ENCODE results near the gene LIMK1.
A peak's percentile ranks its signal among the peaks of the same experiment; 100 is the strongest.

Gene LIMK1

DNA sequence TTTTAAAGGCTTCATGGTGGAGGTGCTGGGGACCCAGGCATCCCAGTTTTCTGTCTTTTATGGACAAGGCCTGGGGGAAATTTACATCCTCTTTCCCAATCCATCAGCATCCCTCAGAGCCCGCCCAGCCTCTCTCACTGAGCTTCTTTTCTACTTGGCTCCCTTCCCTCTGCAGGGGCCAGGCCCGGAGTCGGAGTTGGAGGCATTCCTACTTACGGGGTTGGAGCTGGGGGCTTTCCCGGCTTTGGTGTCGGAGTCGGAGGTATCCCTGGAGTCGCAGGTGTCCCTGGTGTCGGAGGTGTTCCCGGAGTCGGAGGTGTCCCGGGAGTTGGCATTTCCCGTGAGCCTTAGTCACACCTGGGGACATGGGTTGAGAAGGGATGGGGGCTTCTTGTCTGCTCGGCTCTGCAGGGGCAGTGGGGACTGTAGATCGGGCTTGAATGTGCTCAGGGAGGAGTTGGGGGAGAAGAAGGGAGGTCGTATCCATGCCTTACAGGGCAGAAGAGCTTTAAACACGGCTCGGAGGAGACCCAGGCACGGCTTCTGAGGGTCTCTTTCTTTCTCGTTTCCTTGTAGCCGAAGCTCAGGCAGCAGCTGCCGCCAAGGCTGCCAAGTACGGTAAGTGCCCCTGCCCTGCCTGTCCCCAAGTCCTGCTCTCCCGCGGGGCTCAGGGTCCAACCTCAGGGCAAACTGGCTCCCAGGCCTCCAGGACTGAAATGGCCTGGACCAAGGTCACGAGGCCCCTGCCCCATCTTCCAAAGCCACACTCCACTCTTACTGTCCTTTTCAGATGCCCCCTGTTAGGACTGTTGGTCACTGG, 27.3 kb upstream of the LIMK1 start:
- no peak for DNase-seq

DNA sequence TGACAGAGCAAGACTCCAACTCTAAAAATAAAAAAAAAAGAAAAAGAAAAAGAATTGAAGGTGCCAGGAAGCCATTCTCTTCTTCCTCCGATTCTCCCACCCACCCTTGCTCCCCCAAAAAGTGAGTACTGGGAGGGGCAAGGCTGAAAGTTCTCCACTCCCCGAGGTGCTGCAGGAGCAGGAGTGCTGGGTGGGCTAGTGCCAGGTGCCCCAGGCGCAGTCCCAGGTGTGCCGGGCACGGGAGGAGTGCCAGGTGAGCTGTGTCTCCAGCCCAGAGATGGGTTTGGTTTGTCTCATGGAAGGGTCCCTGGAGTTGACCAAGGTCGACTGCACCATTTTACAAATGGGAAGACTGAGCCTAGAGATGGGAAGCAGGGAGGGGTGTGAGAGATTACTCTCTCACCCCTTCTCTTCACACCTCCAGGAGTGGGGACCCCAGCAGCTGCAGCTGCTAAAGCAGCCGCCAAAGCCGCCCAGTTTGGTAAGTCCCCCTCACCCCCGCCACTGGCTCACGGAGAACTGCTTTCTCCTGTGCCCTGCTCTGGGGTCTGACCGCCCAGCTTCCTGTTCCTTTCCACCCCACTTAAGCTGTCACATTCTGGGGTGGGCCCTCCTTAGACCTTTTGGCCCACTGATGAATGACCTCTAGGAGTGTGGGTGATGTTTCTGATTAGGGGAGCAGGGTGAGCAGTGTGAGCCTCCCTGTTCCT, 26.2 kb upstream of the LIMK1 start:
- no peak for DNase-seq

DNA sequence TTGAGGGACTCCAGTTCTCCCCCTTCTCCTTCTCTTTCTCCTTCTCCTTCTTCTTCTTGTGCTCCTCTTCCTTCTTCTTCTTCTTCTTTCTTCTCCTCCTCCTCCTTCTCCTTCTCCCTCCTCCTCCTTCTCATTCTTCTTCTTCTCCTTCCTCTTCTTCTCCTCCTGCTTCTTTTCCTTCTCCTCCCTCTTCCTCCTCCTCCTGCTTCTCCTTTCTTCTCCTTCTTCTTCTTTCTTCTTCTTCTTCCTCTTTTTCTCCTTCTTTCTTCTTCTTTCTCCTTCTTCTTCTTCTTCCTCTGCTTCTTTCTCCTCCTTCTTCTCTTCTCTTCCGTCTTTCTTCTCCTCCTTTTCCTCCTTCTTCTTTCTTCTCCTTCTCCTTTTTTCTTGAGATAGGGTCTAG, 25.6 kb upstream of the LIMK1 start:
- DNase-seq, result no peak

DNA sequence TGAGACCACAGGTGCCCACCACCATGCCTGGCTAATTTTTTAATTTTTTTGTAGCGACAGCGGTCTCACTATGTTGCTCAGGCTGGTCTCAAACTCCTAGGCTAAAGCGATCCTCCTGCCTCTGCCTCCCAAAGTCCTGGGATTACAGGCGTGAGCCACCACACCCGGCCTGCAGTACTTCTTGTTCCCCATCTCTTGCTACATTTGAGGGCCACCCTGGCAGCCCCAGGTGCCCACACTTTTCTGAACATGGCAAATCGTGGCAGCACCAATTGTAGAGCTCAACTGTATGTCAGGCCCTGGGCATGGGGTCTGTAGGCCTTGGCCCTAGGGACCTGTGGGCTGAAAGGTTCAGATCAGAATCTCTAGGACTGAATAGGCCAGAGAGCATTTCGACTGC, 25.1 kb upstream of the LIMK1 start:
- DNase-seq, result no peak

DNA sequence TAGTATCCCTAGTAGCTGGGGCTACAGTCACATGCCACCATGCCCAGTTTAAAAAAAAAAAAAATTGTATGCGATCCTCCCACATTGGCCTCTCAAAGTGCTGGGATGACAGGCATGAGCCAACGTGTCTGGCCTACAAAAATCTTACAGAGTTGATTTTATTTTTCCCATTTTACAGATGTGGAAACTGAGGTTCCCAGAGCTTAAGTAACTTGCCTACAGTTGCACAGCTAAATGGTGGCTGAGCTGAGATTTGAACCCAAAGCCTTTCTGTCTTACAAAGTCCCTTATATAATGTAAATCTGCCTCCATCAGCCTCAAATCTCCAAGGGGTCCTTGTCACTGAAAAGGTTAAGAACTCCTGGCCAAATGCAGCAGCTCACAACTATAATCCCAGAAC, 24.6 kb upstream of the LIMK1 start:
- DNase-seq, result no peak

DNA sequence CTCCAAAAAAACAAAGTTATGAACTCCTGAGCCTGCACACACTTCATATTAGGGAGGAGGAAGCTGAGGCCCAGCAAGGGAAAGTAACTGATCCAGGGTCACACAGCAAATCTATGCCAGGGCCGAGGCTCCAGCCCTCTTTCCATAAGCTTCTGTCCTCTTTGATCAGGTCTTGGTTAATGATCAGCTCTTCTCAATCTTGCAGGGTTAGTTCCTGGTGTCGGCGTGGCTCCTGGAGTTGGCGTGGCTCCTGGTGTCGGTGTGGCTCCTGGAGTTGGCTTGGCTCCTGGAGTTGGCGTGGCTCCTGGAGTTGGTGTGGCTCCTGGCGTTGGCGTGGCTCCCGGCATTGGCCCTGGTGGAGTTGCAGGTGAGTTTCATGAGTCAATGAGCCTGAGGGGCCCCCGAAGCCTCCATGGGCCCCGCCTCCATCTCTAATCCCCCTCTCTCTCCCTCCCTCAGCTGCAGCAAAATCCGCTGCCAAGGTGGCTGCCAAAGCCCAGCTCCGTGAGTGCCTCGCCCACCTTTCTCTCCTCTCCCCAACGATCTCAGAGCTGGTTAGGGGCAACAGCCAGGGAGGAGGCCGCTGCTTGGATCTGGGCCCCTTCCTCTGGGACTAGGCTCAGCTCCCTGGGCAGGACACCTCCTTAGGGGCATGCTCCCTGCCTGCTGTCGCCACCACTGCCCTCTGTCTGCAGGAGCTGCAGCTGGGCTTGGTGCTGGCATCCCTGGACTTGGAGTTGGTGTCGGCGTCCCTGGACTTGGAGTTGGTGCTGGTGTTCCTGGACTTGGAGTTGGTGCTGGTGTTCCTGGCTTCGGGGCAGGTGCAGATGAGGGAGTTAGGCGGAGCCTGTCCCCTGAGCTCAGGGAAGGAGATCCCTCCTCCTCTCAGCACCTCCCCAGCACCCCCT, 23.7 kb upstream of the LIMK1 start:
- no peak for DNase-seq

DNA sequence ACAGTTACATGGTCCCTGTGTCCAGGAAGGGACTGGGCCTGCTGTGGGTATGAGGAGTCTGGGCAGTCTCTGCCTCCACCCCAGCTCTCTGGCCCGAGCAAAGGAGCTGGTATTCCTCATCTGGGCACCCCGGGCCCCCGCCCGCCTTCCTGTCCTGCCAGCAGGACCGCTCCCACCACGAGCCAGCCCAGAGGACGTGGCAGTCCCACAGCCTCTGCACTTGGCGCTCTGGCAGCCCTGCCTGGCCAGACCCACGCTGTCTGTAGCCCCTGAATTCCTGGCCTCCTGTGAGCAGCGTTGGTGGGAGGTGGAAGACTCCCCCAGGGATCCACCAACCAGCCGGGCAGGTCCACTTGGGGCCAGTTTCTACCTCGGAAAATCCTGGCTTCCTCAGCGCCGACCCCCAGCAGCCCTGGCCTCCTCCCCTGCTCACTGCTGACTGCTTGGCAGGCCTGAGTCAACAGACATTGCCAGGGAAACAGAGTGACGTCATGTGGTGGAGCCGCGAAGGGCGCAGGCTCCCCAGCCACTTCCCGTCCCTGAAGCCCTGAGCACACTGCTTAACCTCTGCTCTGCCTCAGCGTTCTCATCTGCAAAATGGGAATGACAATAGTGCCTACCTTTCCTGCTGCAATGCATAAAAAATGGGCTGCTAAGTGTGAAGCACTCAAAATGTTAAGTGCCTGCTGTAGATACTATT, 21.6 kb upstream of the LIMK1 start:
- DNase-seq, result no peak

DNA sequence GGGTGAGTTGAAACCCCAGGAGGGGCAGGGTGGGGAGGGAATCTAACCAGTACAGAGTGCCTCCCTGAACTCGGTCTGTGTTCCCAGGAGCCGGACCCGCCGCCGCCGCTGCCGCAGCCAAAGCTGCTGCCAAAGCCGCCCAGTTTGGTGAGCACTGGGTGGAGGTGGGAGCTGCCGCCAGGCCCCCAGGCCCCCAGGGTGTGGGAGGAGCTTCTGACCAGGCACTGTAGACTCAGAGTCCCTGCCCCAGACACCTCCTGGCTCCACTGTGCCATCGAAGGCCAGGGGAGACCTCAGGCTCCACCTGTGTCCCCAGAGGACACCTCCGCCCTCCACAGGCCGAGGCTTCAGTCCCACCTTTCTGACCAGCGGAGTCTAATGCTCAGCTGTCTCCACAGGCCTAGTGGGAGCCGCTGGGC, 20.4 kb upstream of the LIMK1 start:
- DNase-seq, result no peak

DNA sequence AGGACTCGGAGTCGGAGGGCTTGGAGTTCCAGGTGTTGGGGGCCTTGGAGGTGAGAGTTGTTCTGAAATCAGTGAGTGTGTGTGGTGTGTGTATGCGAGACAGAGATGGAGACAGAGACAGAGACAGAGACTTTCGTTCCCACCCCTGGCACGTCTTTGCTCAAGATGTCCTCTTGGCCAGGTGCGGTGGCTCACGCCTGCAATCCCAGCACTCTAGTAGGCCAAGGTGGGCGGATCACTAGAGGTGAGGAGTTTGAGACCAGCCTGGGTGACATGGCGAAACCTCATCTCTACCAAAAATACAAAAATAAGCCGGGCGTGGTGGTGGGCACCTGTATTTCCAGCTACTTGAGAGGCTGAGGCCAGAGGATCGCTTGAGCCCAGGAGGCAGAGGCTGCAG, 20.0 kb upstream of the LIMK1 start:
- DNase-seq, result no peak

DNA sequence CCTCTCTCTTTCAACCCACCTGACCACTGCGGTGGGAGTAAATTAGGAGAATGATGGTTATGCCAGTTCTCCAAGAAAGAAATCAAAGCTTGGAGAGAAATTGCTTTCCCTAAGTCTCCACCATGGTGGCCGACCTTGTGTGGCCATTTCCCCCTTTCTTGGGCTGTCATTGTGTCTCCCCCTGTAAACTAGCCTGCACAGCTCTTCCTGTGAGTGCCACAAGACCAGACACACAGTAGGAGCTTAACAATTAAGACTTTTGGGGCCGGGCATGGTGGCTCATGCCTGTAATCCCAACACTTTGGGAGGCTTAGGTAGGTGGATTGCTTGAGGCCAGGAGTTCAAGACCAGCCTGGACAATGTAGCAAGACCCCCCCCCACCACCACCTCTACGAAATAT, 18.9 kb upstream of the LIMK1 start:
- DNase-seq, result no peak

DNA sequence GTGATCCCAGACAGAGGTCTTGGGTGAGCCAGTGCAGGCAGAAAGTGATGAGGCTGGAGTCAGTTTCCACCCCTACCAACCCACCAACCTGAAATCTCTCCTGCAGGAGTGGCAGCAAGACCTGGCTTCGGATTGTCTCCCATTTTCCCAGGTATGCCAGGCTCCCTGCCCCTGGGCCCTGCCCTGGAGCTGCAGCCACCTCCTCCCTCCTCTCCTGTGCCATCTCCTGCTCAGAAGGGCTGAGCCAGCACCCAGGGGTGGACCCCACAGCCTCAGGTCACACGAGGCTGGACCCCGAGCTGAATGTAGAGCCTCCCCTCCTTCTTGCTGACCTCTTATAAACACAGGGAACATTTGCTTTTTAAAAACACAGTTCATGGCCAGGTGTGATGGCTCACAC, 17.0 kb upstream of the LIMK1 start:
- DNase-seq, result no peak

DNA sequence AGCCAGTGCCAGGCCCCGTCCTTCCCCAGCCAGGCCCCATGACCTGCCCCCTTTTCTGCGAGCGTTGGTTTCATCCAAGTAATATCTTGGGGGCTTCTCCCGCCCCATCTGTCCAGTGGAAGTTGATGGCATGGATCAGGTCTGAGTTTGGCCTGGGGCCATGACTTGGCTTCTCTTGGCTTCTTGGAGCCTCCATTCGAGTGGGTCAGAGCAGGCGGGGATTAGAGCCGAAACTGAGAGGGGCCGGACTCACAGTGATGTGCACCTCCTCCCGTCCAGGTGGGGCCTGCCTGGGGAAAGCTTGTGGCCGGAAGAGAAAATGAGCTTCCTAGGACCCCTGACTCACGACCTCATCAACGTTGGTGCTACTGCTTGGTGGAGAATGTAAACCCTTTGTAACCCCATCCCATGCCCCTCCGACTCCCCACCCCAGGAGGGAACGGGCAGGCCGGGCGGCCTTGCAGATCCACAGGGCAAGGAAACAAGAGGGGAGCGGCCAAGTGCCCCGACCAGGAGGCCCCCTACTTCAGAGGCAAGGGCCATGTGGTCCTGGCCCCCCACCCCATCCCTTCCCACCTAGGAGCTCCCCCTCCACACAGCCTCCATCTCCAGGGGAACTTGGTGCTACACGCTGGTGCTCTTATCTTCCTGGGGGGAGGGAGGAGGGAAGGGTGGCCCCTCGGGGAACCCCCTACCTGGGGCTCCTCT, 15.1 kb upstream of the LIMK1 start:
- DNase-seq, result no peak

DNA sequence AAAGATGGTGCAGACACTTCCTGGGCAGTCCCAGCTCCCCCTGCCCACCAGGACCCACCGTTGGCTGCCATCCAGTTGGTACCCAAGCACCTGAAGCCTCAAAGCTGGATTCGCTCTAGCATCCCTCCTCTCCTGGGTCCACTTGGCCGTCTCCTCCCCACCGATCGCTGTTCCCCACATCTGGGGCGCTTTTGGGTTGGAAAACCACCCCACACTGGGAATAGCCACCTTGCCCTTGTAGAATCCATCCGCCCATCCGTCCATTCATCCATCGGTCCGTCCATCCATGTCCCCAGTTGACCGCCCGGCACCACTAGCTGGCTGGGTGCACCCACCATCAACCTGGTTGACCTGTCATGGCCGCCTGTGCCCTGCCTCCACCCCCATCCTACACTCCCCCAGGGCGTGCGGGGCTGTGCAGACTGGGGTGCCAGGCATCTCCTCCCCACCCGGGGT, 14.5 kb upstream of the LIMK1 start:
- no peak for DNase-seq

DNA sequence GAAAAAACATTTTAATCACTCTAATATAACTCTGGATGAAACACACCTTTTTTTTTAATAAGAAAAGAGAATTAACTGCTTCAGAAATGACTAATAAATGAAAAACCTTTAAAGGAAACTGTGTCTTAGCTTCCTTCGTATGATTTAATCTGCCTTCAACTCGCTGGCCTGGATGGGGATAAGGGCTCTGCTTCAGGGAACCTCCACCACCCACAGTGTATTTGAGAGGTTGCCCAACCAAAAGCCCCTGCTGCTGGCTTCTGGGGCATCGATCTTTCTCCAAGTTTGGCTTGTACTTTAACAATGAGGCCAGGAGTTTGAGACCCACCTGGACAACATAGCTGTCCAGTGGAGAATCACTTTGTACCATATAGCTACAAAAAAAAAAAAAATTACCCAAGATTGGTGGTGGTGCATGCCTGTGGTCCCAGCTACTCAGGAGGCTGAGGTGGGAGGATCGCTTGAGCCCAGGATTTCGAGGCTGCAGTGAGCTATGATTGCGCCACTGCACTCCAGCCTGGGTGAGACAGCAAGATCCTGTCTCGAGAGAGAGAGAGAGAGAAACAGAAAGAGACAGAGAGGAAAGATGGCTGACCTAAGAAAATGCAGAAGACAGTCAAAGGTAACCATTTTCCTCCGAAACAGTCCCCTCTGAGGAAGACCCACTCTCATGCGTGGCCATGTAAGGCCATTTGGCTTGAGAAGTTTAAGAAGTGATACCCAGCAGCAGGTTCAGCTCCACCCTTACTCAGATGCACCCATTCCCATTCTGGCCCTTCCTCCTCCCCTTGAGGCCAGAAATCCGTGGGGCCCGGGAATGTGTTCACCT, 13.6 kb upstream of the LIMK1 start:
- no peak for DNase-seq

DNA sequence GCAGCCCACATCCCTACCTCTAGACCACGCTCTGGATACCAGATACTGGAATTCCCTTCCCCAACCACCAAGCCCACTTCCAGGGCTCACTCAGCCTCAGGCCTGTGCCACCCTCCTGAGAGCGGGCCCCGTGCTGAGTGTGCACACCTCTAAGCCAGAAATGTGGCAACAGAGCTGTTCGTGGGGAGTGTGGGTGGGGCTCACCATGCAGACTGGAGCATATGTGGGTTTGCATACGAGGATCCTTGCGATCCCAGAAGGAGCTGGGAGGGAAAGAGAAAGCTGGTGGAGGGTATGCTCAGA, 13.0 kb upstream of the LIMK1 start:
- DNase-seq, result no peak

DNA sequence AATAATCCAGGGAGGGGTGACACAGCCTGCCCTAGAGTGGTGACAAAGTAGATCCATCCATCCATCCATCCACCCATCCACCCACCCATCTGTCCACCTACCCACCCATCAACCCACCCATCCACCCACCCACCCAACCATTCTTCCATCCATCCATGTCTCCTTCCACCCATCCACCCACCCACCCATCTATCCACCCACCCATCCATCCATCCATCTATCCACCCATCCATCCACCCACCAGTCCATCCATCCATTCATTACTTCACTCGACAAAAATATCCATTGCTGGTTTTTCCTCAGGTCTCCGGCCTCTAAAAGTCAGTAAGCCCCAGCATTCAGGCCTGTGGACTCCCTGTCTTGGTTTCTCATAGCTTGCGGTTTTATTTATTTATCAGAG, 12.5 kb upstream of the LIMK1 start:
- DNase-seq, result no peak

DNA sequence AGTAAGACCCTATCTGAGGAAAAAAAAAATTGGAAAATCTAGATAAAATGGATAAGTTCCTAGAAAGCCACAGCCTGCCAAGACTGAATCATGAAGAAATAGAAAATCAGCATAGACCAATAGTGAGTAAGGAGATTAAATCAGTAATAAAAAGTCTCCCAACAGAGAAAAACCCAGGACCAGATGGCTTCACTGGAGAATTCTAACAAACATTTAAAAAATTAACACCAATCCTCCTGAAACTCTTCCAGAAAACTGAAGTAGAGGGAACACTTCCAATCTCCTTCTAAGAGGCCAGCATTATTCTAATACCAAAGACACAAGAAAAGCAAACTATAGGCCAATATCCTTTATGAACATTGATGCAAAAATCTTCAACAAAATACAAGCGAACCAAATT, 8.8 kb upstream of the LIMK1 start:
- no peak for DNase-seq

DNA sequence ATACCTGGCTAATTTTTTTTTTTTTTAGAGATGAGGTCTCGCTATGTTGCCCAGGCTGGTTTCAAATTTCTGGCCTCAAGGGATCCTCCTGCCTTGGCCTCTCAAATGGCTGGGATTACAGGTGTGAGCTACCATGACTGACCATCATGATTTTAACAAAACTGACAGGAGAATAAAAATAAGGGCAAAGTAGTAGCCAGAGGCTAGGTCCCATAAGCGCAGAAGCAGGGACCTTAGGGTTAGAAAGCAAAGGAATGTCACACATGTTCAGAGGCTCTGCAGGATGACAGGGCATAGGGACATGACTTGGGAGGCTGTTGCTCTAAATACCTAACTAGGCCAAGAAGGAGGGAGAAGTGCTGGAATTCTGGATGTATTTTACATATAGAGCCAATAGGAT, 5.1 kb upstream of the LIMK1 start:
- DNase-seq, result no peak

DNA sequence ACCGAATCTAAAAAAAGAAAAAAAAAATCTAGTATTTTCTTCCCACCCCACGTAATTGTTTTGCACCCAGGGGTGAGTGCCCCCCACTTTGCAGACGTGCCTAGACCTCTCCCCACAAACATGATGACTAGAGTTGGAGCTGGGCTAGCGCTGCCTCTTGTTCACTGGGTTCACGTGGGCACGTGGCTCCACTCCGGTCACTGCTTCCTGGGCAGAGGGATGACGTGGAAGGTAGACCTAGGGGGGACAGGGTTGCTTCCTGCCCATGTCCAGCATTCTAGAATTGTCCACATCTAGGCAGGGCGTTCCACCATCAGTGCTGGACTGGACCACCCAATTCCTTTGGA, 861 bp upstream of the LIMK1 start:
- no peak for DNase-seq

DNA sequence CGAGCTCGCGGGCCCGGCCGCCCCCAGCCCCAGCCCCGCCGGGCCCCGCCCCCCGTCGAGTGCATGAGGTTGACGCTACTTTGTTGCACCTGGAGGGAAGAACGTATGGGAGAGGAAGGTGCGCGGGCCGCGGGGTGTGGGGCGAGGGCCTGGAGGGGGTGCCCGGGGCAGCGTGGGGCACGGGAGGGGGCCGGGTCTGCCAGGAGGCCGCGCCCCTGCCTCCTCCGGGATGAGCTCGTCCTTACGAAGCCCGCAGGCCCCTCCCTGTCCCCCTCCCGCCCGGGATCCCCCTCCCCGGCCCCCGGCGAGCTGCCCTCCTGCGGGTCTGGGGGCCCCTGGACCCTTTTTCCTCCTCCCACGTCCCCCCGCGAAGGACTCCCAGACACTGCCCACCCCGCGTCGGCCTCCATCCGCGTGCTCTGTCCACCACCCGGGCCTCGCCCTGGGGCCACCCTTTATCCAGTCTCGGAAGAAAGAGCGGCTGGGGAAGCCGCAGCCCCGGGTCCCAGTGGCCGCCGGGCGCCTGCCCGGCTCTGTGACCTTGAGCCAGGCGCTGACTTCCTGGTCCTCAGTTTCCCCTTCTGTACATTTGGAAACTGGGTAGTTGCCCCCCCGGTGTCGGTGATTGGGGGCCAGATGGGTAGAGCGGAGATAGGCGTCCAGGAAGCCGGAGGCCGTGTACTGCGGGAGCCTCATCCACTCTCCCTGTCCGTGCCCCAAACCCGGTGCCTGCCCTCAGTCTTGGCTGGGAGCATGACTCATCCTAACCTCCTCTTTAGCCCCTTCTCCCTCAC, 521 bp downstream of the LIMK1 start:
- peak; percentile 65 for DNase-seq
